GM21619 (cell line): ENCODE results near the gene TMEM39A.

Experiments
- ATAC-seq: cut with Tn5 transposase; IDR thresholded peaks from one replicate; pipeline ENCODE4 v1.9.1; 2021; ENCODE audit not compliant: unreplicated experiment

TMEM39A gene

DNA sequence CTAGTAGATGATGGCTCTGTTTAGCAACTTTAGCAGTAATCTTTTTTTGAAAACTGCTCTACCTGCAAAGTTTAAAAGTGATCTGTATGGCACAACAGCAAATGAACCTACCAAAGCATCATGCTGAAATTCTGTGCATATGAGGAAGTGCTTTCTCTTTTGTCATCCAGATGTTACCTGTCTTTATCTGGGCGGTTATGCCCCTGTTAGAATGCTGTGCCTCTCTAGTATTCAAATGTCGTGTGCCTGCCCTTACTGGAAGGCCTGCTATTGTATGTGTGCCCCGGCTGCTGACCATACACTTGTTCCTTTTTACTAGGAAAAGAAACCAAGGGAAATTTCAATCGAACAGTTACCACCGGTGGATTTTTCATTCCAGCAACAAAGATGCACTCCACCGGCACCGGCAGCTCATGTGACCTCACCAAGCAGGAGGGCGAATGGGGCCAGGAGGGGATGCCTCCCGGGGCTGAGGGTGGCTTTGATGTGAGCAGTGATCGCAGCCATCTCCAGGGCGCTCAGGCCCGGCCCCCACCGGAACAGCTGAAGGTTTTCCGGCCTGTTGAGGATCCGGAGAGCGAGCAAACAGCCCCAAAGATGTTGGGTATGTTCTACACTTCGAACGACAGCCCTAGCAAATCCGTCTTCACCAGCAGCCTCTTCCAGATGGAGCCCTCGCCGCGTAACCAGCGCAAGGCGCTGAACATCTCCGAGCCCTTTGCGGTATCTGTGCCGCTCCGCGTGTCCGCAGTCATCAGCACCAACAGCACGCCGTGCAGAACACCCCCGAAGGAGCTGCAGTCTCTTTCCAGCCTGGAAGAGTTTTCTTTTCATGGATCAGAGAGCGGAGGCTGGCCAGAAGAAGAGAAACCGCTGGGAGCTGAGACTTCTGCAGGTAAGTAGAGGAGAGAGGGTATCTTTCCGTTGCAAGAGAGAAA lies 61.6 kb downstream of the TMEM39A start:
- ATAC-seq = peak; percentile 49

GRCh38 chr3:119401069-119401468 lies 62.3 kb downstream of the TMEM39A start:
- ATAC-seq = peak; percentile 54

GRCh38 chr3:119400466-119400865 lies 62.9 kb downstream of the TMEM39A start:
- no peak for ATAC-seq

- no peak for ATAC-seq
These were observed 66.5 kb downstream of the TMEM39A start for GRCh38 chr3:119396870-119397269.

DNA sequence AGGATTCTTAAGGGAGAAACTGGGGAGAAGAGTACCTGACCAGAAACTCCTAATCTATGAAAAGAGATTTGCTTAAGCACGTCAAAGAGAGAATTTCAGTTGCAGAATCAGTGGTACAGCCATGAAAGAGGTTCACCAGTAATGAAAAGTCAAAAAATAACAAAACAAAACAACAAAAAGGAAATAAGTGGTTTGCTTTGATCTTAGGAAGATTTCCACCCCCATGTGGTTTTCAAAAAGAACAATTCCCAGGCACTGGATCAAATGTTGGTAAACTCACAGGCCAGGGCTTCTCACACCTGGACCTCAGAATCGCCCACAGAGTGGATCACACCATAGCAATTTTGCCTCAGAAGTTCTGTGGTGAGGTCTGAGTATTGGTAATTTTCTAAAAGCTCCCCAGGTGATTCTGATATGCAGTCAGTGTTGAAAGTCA lies 67.5 kb downstream of the TMEM39A start:
- ATAC-seq = peak; percentile 70

GRCh38 chr3:119388577-119388976 lies 74.8 kb downstream of the TMEM39A start:
- ATAC-seq = no peak

DNA sequence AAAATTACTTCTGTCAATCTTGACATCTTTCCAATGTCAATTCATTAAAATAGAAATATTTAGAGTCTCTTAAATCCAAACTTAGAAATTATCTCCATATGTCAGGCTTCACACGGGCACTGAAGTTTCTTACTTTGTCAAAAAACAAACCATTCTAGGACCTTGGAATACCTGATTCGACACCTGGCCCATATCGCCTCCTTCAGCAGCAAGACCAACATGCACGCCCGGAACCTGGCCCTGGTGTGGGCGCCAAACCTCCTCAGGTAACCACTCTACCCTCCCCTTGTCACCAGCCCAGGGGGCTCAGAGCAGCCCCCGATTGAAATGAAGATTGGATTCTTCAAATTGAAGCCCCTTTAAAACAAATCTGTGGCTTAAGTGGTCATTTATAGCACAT lies 81.3 kb downstream of the TMEM39A start:
- ATAC-seq = no peak

DNA sequence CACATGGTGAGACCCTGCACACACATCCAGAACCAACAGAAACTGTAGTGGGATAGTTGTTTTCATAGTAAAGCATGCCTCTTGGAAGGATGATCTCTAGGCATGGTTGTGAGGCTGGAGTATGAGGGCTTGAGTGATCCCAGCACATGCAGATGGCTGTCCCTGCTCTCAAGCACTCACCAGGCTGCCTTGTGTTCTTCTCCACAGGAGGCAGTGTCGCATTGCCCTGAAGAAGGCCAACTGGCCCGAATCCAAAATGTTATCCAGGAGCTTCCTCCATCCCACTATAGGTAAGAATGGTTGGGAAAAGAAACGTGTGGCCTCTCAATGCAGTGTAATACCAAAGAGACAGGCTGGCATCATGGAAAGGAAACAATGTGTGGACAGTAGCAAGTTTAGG lies 82.7 kb downstream of the TMEM39A start:
- no peak for ATAC-seq
